Fibroblast of mammary gland (primary cell): ENCODE measurements around the gene ATXN1L.
A peak's percentile ranks its signal among the peaks of the same experiment; 100 is the strongest.

Source experiments
- DNase-seq: peaks from one replicate; pipeline ENCODE4 v3.0.0-alpha.2; 2010; ENCODE audit warnings: low read depth
- H3K4me3 ChIP-seq: 2 replicates; pipeline ENCODE4 v1.5.1; 2011; ENCODE audit warnings: low read depth, mild to moderate bottlenecking, low read length, moderate library complexity; ENCODE audit not compliant: control insufficient read depth
- TF ChIP-seq, protein P1 (sequence below): conservative IDR thresholded peaks from 2 replicates; pipeline ENCODE4 v1.5.1; 2011; ENCODE audit warnings: low read depth, low read length, inconsistent platforms; ENCODE audit not compliant: control insufficient read depth, insufficient read depth

ATXN1L gene

DNA sequence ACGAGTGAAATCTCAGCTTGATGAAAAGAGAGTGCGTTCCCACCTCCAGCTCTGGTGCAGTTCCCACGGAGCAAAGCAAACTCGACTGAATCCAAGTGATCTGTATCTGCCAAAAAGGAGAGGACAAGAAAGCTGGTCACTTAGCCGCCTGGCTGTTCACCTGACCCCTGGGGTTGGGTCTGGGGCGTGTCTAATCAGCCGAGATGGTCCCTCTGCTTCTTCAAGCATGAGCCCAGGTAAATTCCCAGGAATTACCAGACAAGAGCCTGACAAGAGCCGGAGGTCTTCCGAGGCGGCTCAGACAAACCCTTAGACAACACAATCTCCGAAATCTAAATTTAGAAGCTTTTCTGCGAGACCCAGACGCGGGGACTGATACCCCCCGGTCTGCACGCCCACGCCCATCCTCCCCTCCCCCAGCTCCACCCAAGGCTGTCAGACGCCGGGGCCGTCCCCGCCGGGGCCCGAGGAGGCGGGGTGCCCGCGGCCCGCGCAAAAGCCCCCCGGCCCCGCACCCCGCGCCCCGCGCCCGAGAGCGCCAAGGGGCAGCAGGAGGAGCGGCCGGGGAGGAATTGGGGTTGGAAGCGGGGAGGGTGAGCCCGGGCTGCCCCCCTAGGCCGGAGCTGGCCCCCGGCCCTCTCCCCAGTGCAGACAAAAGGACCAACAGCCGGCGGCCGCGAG is 37.5 kb downstream of the ATXN1L start:
- H3K4me3 ChIP-seq, result peak overlapping the region; percentile 72
- DNase-seq, result no peak
- TF ChIP-seq, protein P1, sequence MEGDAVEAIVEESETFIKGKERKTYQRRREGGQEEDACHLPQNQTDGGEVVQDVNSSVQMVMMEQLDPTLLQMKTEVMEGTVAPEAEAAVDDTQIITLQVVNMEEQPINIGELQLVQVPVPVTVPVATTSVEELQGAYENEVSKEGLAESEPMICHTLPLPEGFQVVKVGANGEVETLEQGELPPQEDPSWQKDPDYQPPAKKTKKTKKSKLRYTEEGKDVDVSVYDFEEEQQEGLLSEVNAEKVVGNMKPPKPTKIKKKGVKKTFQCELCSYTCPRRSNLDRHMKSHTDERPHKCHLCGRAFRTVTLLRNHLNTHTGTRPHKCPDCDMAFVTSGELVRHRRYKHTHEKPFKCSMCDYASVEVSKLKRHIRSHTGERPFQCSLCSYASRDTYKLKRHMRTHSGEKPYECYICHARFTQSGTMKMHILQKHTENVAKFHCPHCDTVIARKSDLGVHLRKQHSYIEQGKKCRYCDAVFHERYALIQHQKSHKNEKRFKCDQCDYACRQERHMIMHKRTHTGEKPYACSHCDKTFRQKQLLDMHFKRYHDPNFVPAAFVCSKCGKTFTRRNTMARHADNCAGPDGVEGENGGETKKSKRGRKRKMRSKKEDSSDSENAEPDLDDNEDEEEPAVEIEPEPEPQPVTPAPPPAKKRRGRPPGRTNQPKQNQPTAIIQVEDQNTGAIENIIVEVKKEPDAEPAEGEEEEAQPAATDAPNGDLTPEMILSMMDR, result no peak

DNA sequence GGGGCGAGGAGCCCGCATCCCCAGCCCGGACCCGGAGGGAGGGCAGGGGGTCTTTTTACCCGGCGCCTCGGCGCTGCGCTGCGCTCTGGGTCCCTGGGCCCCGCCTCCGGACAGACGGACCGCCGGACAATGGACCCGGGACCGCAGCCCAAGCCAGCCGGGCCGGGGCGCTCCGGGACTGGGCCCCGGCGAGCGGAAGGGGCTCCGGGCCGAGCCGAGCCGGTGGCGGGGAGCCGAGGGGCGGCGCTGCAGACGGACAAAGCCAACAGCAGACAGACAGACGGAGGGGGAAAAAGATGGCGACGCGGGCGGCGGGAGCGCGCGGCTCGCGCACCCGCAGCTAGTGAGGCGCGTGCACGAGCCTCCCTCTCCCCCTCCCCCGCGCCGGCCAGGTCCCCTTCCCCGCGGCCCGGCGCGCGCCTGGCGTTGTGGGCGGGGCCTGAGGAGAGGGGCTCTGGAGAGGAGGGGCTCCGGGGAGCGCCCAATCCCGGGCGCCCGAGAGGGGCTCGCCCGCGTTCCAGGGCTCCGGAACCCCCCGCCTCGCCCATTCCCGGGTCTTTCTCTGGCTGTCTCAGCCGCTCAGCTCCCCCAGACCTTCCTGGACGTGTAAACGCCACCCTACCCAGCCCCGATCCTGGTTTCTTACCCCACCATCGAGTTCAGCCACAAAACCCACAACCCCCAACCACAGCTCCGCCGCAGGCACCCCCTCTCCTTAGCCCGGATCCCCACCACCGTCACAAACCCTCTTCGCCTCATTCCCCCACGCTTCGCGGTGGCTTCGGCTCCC is 38.3 kb downstream of the ATXN1L start, which contains the start of gene ZNF821:
TSS of gene ZNF821 (minus strand) at position 334 of the 790 bp plus-strand sequence. CDS start 4,236 bp downstream, outside the sequence.
- H3K4me3 ChIP-seq, result peak within 1 kb of the TSS; percentile 72
- DNase-seq, result peak; percentile 52
- TF ChIP-seq, protein P1, result no peak

DNA sequence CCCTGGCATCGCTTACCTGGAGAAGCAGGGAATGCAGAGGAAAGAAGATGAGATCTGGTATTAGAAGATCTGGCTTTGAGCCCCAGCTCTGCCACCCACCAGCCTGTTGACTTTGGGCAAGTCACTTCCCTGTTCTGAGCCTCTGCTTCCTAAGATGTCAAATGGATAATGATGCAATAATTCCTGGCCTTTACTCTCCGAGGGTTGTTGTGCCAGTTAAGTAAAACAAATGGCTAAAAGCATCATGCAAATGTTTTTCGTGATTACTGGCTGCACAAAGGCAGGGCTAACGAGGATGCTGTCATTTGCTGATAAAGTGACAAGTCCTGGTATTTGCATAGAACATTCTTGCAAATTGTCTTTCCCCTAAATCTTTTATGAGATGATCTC is 39.5 kb downstream of the ATXN1L start:
- DNase-seq, result no peak
- TF ChIP-seq, protein P1, result no peak
- no peak overlapping the region for H3K4me3 ChIP-seq

GRCh38 chr16:71889147-71889546 is 43.4 kb downstream of the ATXN1L start:
- no peak overlapping the region for H3K4me3 ChIP-seq
- DNase-seq, result no peak
- TF ChIP-seq, protein P1, result no peak

DNA sequence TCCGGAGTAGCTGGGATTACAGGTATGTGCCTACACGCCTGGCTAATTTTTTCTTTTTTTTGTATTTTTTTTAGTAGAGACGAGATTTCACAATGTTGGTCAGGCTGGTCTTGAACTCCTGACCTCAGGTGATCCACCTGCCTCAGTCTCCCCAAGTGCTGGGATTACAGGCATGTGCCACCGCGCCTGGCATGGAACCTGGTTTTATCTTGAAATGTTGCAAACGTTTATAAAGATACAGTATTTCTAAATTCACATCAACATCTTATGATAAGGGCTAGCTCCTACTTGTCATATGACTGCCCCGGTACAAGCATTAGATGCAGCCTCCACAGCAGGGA is 48.1 kb downstream of the ATXN1L start:
- H3K4me3 ChIP-seq, result peak overlapping the region; percentile 74
- TF ChIP-seq, protein P1, result no peak
- DNase-seq, result no peak

DNA sequence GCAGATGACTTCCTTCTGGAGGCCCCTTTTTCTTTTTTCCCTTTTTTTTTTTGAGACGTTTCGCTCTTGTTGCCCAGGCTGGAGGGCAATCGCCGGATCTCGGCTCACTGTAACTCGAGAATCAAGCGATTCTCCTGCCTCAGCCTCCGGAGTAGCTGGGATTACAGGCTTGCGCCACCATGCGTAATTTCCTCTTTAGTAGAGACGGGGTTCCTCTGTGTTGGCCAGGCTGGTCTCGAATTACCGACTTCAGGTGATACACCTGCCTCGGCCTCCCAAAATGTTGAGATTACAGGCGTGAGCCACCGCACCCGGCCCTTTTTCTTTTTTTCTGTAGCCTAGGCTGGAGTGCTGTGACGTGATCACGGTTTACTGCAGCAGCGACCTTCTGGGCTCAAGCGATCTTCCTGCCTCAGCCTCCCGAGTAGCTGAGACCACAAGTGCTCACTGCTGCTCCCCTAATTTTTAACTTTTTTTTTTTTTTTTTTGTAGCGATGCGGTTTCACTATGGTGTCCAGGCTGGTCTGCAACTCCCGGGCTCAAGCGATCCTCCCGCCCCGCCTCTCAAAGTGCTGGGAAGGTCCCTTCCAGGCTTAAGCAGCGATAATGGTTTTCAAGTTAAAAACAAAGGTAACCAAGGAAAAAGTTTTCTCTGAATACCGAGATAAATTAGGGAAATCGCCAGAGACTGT is 48.6 kb downstream of the ATXN1L start:
- TF ChIP-seq, protein P1, result peak; percentile 6
- peak; percentile 68 for DNase-seq
- peak overlapping the region; percentile 74 for H3K4me3 ChIP-seq
